ENCODE results near the gene TXNRD3.

- TF ChIP-seq ESRRA (IDR thresholded peaks at IDR 0.05; ENCODE audit: borderline replicate concordance, low read length) (no peak), CTCF (IDR thresholded peaks at IDR 0.05) (no peak), MAX (IDR thresholded peaks at IDR 0.05) (no peak), SREBF2 (IDR thresholded peaks at IDR 0.05) (no peak), MYC (IDR thresholded peaks at IDR 0.05; ENCODE audit: borderline replicate concordance, low read length) (no peak), EP300 (IDR thresholded peaks at IDR 0.05) (no peak), CHD2 (IDR thresholded peaks at IDR 0.05; ENCODE audit: low read length, partially characterized antibody) (no peak), JUN (IDR thresholded peaks at IDR 0.05) (no peak), PHF8 (IDR thresholded peaks at IDR 0.05; ENCODE audit: borderline replicate concordance, low read depth) (no peak), RNF2 (IDR thresholded peaks at IDR 0.05; ENCODE audit: borderline replicate concordance, low read depth) (no peak)
These were observed 77.7 kb downstream of the TXNRD3 start for GRCh38 chr3:126577261-126577660.
